G401.6 (cell line): ENCODE results near the gene OR4C12.
"Not testable (repeated sequence)": the region's sequence is repeated elsewhere in the genome, so short reads cannot be mapped to it uniquely, and the experiment has no call there.

Source experiments
- FAIRE-seq: peaks from 2 replicates; lab custom pipeline; 2012; peaks lifted over from hg19 to GRCh38; lab: Jason Lieb, UNC

Gene OR4C12

DNA sequence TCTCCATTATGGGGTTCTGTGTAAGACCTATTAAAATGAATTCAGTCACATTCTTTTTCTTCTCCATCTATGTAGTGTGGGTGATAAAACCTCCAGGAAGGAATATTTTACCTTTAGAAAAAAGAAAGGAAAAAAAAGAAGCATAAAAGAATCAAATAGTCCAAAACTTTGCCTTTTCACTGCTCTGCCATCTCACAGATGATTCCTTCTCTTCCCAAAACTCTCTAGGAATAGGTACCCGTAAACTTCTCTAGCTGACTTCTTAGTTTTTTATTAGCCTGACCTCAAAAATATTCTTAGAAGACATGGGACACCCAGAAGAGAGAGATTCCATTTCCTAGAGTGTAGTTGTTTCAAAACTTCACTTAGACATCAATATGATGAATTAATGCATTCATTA lies at the start of gene OR4C12:
OR4C12 (minus strand) TSS at position 101 of the 400 bp plus-strand sequence; CDS start at position 67, 34 bp downstream.
- not testable (repeated sequence) for FAIRE-seq

DNA sequence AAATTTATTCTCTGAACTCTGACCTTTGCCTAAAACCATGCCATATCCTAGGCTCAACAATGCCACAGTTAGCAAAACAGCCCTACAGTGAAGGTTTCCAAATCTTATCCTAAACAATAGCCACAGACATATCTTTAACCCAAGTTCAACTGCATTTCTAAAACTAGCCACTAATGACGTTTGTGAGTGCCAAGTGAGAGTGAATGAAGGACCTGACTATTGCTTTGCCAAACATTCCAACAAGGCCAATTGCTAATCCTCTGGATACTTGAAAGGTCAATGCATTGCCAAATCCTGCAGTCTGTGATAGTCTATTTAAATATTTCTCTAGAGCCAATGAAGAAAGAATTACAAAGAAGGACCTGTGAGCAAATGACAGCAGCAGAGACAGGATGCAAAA lies 47.9 kb upstream of the OR4C12 start:
- FAIRE-seq, result no peak

DNA sequence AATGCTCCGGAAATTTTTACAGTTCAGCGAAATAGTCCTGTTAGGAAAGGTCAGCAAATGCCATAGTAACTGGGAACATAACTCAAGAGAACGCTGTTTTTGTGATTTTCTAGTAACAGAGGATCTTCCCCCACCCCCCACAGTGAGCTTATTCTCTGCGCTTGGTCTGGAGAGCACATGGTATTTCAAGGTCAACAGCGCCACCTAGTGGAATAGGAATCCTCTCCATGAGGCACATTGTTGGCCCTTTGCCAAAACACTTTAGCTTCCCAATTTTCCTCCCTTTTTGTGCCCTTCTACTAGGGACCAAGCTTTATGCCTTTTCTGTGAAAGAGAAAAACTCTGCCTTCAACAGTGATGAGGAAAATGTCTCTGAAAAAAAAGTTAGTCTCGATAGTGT lies 13.2 kb upstream of the OR4C12 start:
- no peak for FAIRE-seq

DNA sequence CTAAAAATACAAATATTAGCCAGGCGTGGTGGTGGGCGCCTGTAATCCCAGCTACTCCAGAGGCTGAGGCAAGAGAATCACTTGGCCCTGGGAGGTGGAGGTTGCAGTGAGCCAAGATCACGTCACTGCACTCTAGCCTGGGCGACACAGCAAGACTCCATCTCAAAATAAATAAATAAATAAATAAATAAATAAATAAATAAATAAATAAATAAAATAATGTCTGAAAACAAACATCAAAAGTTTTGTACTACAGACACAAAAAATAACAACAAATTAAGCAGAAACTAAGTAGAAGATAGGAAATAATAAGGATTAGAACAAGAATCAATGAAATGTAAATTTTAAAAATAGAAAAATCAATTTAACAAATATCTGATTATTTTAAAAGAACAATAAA lies 8.9 kb downstream of the OR4C12 start:
- FAIRE-seq, result peak; percentile 27

DNA sequence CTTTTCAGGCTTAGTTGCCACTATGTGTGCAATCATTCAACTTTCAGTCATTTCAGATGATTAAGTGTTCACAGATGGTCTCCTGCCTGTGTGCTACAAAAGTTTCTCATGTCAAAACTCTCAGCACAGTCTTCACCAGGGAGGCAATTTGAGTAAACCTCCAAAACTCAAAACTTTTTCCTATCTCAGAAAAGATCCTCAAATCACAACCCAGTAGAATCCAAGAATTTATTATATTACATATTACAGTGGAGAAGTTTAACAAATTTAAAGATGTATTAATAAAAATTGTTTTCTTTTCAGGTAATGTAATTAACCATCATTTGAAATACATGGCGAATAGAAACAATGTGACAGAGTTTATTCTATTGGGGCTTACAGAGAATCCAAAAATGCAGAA lies 30.2 kb downstream of the OR4C12 start, which contains the start of gene OR4C13:
OR4C13 (plus strand) TSS at position 301 of the 400 bp plus-strand sequence; CDS start at position 333, 32 bp downstream.
- FAIRE-seq, result no peak

DNA sequence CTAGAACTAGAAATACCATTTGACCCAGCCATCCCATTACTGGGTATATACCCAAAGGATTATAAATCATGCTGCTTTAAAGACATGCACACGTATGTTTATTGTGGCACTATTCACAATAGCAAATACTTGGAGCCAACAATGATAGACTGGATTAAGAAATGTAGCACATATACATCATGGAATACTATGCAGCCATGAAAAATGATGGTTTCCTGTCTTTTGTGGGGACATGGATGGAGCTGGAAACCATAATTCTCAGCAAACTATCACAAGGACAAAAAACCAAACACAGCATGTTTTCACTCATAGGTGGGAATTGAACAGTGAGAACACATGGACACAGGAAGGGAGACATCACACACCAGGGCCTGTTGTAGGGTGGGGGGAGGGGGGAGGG lies 33.6 kb downstream of the OR4C12 start:
- not testable (repeated sequence) for FAIRE-seq
